Neural cell (in vitro differentiated cells): Measurements from ENCODE around the gene SP6. TPM values are rescaled to one million over a fixed set of nuclear protein-coding genes. Genes with fewer than 3 reads are reported as not detected.

ENCODE experiments used
- H2AFZ ChIP-seq: fragments of 200-600, 300-800 bp; sonication (generic), shearing (Covaris generic); 2 replicates; pipeline ENCODE4 v1.6.0; 2014; ENCODE audit warnings: low read depth, mild to moderate bottlenecking, antibody characterized with exemption, low read length, moderate library complexity
- H3F3A ChIP-seq: fragments of 200-600 bp; shearing (Covaris generic); 2 replicates; pipeline ENCODE4 v1.6.1; 2016; ENCODE audit warnings: mild to moderate bottlenecking, moderate library complexity, mixed read lengths, antibody characterized with exemption, low read length; ENCODE audit not compliant: insufficient read depth, poor library complexity, severe bottlenecking
- H3K27ac ChIP-seq: fragments of 200-600, 300-800 bp; sonication (generic), shearing (Covaris generic); 2 replicates; pipeline ENCODE4 v1.5.1; 2014; ENCODE audit warnings: mild to moderate bottlenecking, low read length, moderate library complexity
- H3K27me3 ChIP-seq: fragments of 300-800, 200-600 bp; sonication (generic), shearing (Covaris generic); 2 replicates; pipeline ENCODE4 v1.6.0; 2014; ENCODE audit warnings: mild to moderate bottlenecking, low read depth, low read length, moderate library complexity; ENCODE audit not compliant: insufficient read depth
- H3K36me3 ChIP-seq: fragments of 300-800, 200-600 bp; sonication (generic), shearing (Covaris generic); 2 replicates; pipeline ENCODE4 v1.5.1; 2014; ENCODE audit warnings: mild to moderate bottlenecking, antibody characterized with exemption, low read length, moderate library complexity; ENCODE audit not compliant: insufficient read depth
- H3K4me2 ChIP-seq: fragments of 300-800, 200-600 bp; sonication (generic), shearing (Covaris generic); 2 replicates; pipeline ENCODE4 v1.6.0; 2014; ENCODE audit warnings: mild to moderate bottlenecking, low read length
- H3K4me3 ChIP-seq: fragments of 300-800, 200-600 bp; sonication (generic), shearing (Covaris generic); 2 replicates; pipeline ENCODE4 v1.5.1; 2014; ENCODE audit warnings: mild to moderate bottlenecking, low read length, moderate library complexity
- H3K79me2 ChIP-seq: fragments of 200-600 bp; shearing (Covaris generic); replicated peaks from 2 replicates; pipeline ENCODE4 v1.6.0; 2014; ENCODE audit warnings: mild to moderate bottlenecking, low read length, moderate library complexity; ENCODE audit not compliant: insufficient read depth
- H3K9ac ChIP-seq: fragments of 300-800, 200-600 bp; sonication (generic), shearing (Covaris generic); 2 replicates; pipeline ENCODE4 v1.6.1; 2016; ENCODE audit warnings: mild to moderate bottlenecking, low read length, mixed read lengths
- H3K9me2 ChIP-seq: fragments of 200-600 bp; shearing (Covaris generic); 2 replicates; pipeline ENCODE4 v1.6.1; 2016; ENCODE audit warnings: mild to moderate bottlenecking, low read length, mixed read lengths; ENCODE audit not compliant: insufficient read depth
- H3K9me3 ChIP-seq: fragments of 200-600, 300-800 bp; sonication (generic), shearing (Covaris generic); 2 replicates; pipeline ENCODE4 v1.6.1; 2016; ENCODE audit warnings: mild to moderate bottlenecking, mixed run types, low read length, moderate library complexity, mixed read lengths
- H4K20me1 ChIP-seq: fragments of 200-600 bp; shearing (Covaris generic); 2 replicates; pipeline ENCODE4 v1.6.1; 2016; ENCODE audit warnings: mild to moderate bottlenecking, mixed run types; ENCODE audit not compliant: insufficient read depth
- CTCF ChIP-seq: fragments of 450-650 bp; IDR thresholded peaks from 2 replicates; pipeline ENCODE4 v1.5.1; 2014; ENCODE audit warnings: antibody characterized with exemption, mild to moderate bottlenecking, moderate library complexity; ENCODE audit not compliant: poor library complexity, severe bottlenecking
- EP300 ChIP-seq: fragments of 450-650 bp; conservative IDR thresholded peaks from 2 replicates; pipeline ENCODE4 v1.6.1; 2014; ENCODE audit warnings: antibody characterized with exemption, mild to moderate bottlenecking, moderate library complexity; ENCODE audit not compliant: poor library complexity, severe bottlenecking
- EZH2 ChIP-seq: fragments of 200-600, 300-800 bp; shearing (Covaris generic), sonication (generic); IDR thresholded peaks from 2 replicates; pipeline ENCODE4 v1.6.1; 2014; ENCODE audit warnings: antibody characterized with exemption, low read length, borderline replicate concordance, mild to moderate bottlenecking; ENCODE audit not compliant: insufficient read depth, poor library complexity, severe bottlenecking
- MXI1 ChIP-seq: fragments of 450-650 bp; conservative IDR thresholded peaks from 2 replicates; pipeline ENCODE4 v1.6.1; 2014; ENCODE audit warnings: antibody characterized with exemption, mild to moderate bottlenecking; ENCODE audit not compliant: poor library complexity, severe bottlenecking
- POLR2AphosphoS5 ChIP-seq: IDR thresholded peaks from 2 replicates; pipeline ENCODE4 v1.6.1; 2012
- RAD21 ChIP-seq: fragments of 450-650 bp; conservative IDR thresholded peaks from 2 replicates; pipeline ENCODE4 v1.6.1; 2014; ENCODE audit warnings: antibody characterized with exemption, mild to moderate bottlenecking, moderate library complexity
- REST ChIP-seq: IDR thresholded peaks from 2 replicates; pipeline ENCODE4 v1.6.1; 2012; ENCODE audit warnings: borderline replicate concordance
- SMC3 ChIP-seq: fragments of 450-650 bp; conservative IDR thresholded peaks from 2 replicates; pipeline ENCODE4 v1.6.1; 2014; ENCODE audit warnings: antibody characterized with exemption, mild to moderate bottlenecking, moderate library complexity; ENCODE audit not compliant: poor library complexity
- TAF1 ChIP-seq: IDR thresholded peaks from 2 replicates; pipeline ENCODE4 v1.6.1; 2012; ENCODE audit warnings: low read depth
- polyA plus RNA-seq: library from polyadenylated mRNA; depleted of rRNA; stranded (reverse); fragments of >200 nt; gene quantifications from 2 replicates; pipeline ENCODE4 v1.2.3, GENCODE V29; 2014

Gene SP6
- polyA plus RNA-seq, 1 donor from 2014 or later = 0.42 TPM

GRCh38 chr17:47851764-47852112 lies 775 bp upstream of the SP6 start:
- Histone ChIP-seq H3K27ac (no peak overlapping the region), H3F3A (no peaks in the 10 kb centered on the region), H3K36me3 (no peaks in the 10 kb centered on the region), H3K9me2 (no peaks in the 10 kb centered on the region), H3K27me3 (peaks cover 100% of the 10 kb centered on the region), H3K9ac (no peak overlapping the region), H3K4me3 (no peak overlapping the region), H2AFZ (no peak overlapping the region), H3K4me2 (no peak overlapping the region), H3K9me3 (no peaks in the 10 kb centered on the region), H3K79me2 (no peaks in the 10 kb centered on the region), H4K20me1 (no peaks in the 10 kb centered on the region)
- no peak for TF ChIP-seq MXI1
- peak; percentile 62 for TF ChIP-seq EZH2

- Histone ChIP-seq H3K27ac (no peak overlapping the region), H3K9ac (peak overlapping the region; percentile 55), H3K79me2 (no peaks in the 10 kb centered on the region), H3K9me2 (no peaks in the 10 kb centered on the region), H3F3A (no peaks in the 10 kb centered on the region), H3K36me3 (no peaks in the 10 kb centered on the region), H3K4me3 (peak overlapping the region; percentile 69), H4K20me1 (no peaks in the 10 kb centered on the region), H2AFZ (no peak overlapping the region), H3K9me3 (no peaks in the 10 kb centered on the region), H3K4me2 (no peak overlapping the region), H3K27me3 (peaks cover 100% of the 10 kb centered on the region)
- TF ChIP-seq RAD21 (no peak), TAF1 (no peak), POLR2AphosphoS5 (no peak), CTCF (no peak), EZH2 (no peak), EP300 (no peak), MXI1 (no peak), SMC3 (no peak), REST (no peak)
These were observed 631 bp downstream of the SP6 start for GRCh38 chr17:47850373-47850691.

GRCh38 chr17:47848198-47848513 lies 2.8 kb downstream of the SP6 start:
- H3K4me3 ChIP-seq = no peak overlapping the region
- no peak overlapping the region for H3K4me2 ChIP-seq
- no peak overlapping the region for H3K9ac ChIP-seq
- H3F3A ChIP-seq = no peaks in the 10 kb centered on the region
- no peaks in the 10 kb centered on the region for H3K9me2 ChIP-seq
- no peaks in the 10 kb centered on the region for H3K79me2 ChIP-seq
- H3K36me3 ChIP-seq = no peaks in the 10 kb centered on the region
- no peak overlapping the region for H3K27ac ChIP-seq
- peak; percentile 38 for TF ChIP-seq EZH2
- TF ChIP-seq CTCF = no peak
- H2AFZ ChIP-seq = no peak overlapping the region
- no peaks in the 10 kb centered on the region for H3K9me3 ChIP-seq
- no peaks in the 10 kb centered on the region for H4K20me1 ChIP-seq
- peaks cover 89% of the 10 kb centered on the region for H3K27me3 ChIP-seq
